ENCODE data around the gene SASH3.

The SASH3 gene

DNA sequence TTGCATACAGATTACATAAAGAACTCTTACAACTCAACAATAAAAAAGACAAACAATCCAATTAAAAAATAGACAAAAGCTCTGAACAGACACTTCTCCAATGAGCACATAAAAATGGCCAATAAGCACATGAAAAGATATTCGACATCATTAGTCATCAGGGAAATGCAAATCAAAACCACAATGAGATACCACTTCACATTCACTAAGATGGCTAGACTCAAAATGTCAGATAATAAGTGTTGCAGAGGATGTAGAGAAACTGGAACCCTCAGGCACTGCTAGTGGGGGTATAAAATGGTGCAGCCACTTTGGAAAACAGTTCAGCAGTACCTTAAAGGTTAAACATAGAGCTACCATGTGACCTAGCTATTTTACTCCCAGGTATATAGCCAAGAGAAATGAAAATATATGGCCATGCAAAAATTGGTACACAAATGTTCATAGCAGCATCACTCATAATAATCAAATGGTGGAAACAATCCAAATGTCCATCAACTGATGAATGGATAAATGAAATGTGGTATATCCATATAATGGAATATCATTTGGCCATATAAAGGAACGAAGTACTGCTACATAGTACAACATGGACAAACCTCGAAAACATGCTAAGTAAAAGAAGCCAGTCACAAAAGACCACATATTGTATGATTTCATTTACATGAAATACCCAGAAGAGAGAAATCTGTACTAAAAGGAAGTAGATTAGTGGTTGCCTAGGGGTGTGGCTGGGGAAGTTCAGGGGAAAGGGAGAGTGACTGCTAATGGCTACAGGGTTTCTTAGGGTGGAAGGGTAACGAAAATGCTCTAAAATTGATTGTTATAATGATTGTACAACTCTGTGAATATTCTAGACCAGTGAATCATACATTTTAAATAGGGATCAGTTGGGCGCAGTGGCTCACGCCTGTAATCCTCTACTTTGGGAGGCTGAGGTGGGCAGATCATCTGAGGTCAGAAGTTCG, 29.4 kb downstream of the SASH3 start:
- no peak for DNase-seq (ENCODE audit: low spot score)

DNA sequence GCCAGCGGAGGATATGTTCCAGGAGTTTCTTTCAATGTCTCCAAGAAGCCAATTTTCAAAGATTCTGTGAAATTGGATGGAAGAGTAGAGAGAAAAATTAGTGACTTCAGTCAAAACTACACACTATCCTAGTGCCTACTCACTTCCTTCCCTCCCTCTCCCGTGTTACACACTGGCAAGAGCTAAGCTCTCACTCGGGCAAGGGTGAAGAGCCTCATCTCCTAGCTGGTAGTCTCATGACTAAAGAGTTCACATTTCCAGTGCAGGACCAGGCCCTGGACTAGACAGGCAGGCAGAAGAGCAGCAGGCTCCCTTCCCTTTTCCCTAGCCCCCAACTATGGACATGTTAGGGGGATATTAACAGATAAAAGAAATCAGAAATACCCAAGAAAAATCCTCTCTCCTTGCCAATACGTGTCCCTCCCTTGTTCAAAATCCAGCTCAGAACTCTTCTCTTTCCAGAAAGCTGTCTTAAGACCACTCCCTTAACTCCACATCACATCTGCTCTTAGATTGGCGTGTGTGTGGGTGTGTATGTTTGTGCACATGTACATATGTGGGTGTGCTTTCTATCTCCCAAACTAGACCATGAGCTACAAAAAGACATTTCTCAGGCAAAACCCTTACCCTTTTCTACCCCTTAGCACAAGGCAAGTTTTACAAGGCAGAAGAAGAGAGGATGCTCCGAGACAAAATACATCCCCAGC, 34.1 kb downstream of the SASH3 start:
- DNase-seq (ENCODE audit: low spot score): no peak

DNA sequence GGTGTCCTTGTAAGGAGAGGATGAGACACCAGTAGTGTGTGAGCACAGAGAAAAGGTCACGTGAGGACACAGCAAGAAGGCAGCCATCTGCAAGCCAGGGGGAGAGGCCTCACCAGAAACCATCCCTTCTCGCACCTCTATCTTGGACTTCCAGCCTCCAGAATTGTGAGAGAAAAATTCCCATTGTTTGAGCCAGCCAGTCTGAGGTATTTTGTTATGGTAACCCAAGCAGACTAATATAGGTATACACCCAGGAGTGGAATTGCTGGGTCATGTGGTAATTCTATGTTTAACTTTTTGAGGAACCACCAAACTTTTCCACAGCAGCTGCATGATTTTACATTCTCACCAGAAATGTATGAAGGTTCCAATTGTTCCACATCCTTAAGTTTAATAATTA, 38.4 kb downstream of the SASH3 start:
- no peak for DNase-seq (ENCODE audit: low spot score)

DNA sequence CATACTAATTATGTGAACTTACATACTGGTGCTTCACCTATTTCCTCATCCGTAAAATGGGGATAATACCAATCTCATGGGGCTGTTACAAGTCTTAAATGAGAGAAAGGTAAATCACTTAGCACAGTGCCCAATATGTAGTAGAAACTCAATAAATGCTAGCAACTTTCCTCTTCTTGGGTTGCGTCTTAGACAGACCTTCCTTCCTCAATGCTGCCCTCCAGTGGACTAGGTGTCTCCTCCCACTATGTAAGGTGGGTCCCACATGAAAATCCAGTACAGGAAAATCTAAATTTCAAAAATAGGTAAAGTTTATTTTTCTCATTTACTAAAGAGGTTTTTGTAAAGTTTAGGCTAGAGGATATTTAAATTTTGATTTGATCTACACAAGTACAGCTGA, 43.4 kb downstream of the SASH3 start:
- DNase-seq (ENCODE audit: low spot score): no peak

DNA sequence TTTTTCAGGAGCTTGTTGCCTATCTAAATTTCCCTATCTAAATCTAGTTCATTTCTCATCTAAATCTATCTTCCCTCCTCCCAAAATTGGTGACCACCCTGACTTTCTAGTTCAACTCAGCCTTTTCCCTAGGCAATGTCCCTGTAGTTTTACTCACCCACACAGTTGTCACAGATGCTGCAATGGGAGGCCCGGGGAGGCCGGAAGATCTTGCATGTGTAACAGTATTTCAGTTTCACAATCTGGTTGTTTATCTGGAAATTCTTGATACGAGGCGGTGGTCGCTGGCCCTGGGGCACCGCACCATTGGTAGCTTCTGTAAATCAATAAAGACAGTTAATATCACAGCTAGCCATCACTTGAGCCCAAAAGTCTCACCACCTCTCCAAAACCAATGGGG, 43.8 kb downstream of the SASH3 start:
- no peak for DNase-seq (ENCODE audit: low spot score)

DNA sequence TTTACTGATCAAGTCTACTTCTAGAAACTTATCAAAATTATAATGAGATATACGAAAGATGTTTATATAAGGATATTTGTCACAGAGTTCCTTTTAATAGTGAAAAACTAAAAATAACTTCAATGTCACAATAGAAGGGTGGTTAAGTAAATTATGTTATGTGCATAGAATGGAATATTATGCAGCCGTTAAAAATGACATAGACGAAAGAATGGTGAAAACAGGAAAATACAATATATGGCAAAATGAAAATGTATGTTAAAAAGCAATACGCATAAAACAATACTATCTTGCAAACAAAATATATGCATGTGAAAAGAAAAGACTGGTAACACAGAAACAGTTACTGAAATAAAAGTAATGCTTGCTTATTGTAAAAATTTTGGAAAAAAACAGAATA, 44.9 kb downstream of the SASH3 start:
- DNase-seq (ENCODE audit: low spot score): no peak

DNA sequence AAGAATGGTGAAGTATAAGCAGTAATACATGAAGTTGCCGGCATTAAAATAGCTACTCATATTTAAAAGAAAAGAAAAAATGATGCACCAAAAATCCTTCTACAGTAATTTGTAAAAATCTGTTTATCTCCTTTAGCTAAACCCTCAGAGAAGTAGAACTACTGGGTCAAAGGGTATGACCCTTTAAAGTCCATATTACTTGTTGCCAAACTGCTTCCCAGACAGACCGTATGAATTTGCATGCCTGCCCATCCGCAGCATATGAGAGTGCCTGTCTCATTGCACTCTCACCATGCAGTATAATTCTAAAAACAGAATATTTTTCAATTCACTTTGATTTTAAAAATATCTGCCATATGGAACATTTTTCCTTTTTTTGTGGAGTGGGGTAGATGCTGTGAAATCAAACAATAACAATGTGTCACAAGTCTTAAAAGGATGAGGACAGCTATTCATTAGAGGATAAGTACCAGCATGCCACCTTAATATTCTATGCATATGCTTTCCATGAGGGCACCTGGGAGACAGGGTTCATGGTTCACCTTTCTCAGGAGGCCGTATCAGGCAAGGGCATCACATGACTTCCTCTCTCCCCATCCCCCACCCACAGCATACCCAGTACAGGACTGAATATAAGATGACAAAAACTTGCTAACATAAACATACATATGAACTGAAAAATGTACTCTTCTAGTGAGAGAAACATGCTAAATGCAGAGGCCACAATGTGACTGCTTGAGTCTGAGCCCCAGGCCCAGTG, 46.2 kb downstream of the SASH3 start:
- no peak for DNase-seq (ENCODE audit: low spot score)

DNA sequence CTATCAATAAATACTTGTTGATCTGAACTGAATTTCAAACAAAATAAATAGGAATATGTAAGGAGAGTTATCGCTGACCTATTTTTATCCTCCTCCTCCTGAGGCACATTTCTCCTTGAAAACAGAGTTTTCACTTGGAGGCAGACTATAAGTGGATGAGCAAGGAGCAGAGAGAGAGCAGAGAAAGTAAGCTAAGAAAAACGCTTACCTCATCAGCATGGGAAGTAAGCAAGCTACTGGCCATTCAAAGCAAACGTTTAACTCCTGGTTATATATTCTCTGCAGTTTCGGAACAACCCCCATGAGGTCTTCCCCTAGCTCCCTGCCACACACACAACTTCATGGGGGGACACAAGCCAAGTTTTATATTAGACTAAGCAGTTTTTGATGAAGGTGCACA, 50.7 kb downstream of the SASH3 start:
- DNase-seq (ENCODE audit: low spot score): no peak

DNA sequence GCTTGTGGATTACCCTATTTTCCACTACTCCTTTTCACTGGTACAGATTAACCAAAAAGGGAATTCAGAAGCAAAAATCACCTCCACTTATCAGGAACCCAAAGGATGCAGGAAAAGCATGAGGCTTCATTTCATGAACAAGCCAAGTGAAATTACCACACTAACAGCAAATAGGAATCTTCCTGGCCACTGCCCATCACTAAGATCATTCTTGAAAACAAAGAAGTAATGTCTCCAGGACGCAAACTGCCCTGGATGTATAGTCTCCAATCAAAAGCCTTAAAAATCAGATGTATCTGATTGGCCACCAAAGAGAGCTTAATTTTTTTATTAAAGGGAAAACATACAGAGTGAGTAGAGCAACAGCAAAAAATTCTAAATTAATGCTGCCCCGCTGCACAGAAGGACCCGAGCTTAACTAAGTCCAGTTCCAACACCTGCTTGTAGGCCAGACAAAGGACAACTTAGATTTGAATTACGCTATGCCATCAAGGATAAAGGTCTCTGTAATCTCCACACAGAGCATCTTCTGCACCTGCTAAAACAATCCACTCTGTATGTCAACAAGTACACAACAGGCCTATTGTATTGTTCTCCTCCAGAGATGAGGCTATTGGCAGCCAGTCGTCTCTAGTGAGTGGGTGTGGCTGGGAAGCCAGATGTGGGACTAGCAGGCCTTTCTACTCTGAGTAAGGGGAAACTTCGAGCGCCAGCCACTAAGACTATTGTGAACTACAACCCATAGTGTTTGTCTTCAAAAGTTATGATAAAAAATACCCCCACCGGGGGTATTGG, 51.5 kb downstream of the SASH3 start:
- DNase-seq (ENCODE audit: low spot score): peak; percentile 82

DNA sequence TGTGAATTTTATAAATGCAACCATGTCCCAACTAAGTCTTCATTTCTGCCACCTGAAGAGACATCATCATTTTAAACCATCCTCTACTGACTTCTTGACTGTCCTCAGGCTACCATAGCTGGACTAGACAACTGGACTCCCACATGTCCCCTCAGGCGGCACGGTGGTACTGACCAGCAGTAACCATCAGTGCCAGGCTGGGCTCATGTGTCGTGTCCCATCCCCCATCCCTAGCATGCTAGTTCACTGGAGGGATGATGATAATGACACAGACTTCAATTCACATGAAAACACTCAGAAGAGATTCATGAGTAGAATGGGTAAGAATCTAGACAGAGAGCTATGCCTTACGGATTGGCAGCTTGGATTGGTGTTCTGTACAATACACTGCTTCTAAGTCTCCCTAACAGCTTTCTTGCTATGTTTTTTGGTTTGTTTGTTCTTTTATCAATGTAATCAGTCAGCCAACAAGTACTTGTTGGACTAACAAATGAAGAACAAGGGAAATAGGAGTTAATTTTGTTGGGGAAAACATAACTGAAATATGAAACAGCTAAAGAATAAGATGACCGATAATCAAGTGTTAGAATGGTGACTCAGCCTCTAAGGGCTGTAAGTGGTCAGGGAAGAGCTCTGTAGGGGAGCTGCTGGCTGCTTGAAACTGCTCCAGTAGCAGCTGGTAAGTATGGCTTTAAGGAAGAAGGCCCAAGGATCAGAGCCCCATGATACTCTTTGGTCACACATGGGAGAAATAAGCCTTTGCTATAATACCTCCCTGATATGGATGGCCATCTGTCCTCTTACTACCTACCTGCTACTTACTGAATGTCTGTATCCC, 53.6 kb downstream of the SASH3 start:
- DNase-seq (ENCODE audit: low spot score): peak; percentile 58

DNA sequence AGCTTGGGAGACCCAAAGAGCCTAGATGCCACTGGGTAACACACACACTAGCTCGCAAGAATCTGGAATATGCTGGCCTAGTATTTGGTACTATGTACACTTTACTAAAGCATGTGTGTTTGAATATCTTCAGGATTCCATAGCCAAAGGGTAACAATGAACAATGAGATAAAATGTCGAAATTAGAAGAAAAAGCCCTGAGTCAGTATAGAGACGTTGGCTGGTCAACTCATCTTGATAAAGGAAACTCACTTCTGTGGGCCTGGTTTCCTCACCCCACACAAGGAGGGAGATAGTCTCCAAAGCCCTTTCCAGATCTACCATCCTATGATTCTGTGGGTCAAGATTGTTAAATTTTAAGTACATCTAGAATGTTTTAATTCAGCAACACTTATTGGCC, 57.1 kb downstream of the SASH3 start:
- DNase-seq (ENCODE audit: low spot score): no peak

DNA sequence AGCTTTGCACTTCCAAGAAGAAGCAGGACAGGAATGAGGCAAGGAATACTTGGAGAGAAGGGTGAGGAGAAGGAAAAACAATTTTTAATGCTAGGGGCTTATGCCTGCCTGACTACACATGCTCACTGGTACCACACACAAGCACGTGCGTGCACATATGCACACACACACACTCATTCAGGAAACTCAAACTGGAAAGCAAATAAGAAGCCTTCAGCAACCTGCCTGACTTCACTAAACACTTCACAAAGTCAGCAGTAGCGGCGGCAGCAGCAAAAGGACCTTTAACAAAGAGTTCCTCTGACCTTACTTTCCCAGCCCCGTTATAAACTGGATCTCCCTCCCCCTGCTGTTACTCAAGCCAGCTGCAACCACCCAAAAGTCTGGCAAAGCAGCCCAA, 60.6 kb downstream of the SASH3 start:
- no peak for DNase-seq (ENCODE audit: low spot score)

DNA sequence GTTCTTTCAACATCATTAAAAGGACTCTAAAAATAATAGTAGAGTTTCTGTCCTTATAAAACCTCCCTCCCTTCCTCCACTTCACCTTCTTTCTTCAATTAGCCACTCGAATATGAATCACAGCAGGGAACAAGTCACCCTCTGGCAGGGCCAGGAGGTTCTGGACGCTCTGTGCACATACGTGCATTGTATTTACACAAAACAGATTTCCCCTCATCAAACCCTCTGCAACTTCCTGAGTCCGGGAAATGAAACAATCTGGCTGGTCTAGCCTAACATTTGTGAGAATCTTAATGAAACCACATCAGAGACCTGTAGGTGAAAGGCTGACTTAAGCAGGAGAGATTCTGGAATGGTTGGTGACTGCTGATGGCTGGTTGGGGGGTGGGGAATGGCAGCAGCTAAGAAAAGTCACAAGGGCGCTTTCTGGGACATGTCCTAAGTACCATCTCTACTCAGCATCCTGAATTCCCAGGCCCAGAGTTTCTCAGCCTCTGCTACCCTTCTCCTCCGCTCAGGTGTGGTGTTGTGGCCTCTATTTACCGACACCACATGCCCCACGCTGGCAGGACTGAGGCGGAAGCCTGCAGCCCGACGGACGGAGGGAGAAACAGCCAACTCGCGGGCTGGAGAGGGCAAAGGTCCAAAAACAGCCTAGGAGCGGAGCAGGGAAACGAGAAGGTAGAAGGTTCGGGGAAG, 62.9 kb downstream of the SASH3 start:
- no peak for DNase-seq (ENCODE audit: low spot score)

DNA sequence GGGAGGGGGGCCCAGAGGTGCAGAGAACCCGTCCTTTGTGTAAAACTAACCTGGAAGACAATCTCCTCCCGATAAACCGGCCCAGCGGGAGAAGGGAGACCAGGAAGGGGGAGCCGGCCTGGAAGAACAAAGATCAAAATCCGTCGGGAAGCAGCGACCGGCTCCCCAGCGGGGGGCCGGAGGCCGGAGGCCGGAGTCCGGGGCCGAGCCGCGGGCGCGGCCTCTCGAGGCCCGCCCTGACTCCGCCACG, 63.4 kb downstream of the SASH3 start:
- no peak for DNase-seq (ENCODE audit: low spot score)

DNA sequence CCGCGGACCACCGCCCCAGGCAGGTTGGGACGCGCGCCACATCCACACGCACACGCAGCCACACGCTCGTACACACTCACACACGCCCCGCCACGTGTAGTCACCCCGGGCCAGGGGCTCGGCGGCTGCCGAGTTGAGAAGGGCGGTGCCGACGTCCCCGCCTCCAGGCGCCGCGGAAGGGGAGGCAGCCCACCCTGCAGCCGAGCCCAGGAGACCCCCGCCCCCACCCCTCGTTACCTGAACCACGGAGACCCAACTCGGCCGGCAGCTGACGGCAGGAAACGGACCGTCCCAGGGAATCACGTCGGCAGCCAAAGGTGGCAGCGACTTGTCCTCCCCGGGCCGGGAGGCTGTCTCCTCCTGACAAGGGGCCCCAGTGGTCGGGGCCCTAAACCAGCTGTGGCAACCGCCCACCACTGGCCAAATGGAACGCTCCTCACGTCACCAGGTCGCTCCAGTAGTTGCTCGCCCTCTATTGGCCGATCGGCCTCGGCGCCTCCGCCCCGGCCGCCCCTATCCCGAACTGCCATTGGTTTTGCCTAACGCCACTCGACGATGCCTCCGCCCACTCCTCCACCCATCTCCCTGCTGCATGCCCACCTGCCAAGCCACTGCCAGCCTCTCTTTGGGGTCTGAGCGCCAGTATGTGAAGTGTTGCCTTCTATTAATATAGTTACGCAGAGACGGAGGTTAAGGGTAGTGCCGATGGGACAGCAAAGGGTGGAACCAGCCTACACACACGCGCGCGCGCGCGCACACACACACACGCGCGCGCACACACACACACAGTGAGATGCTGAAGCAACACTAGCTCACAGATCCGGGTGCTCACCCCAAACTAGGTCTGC, 63.9 kb downstream of the SASH3 start, which contains the start of gene ZDHHC9:
ZDHHC9 (minus strand) TSS at position 428 of the 848 bp plus-strand sequence. CDS start 1,941 bp downstream, outside the sequence.
- peak; percentile 88 for DNase-seq (ENCODE audit: low spot score)
